OCI-LY1 (cell line): Measurements from ENCODE around the gene MARK1.

Source experiments
- H2AFZ ChIP-seq: fragments of 200-600 bp; sonication (generic), shearing (Covaris generic); 2 replicates; pipeline ENCODE4 v1.6.0; 2014; ENCODE audit warnings: antibody characterized with exemption, mild to moderate bottlenecking, low read length
- H3F3A ChIP-seq: fragments of 200-600 bp; sonication (generic), shearing (Covaris generic); 2 replicates; pipeline ENCODE4 v1.6.0; 2014; ENCODE audit warnings: mild to moderate bottlenecking, antibody characterized with exemption, low read length, moderate library complexity; ENCODE audit not compliant: insufficient read depth
- H3K27ac ChIP-seq: fragments of 200-600 bp; sonication (generic); 2 replicates; pipeline ENCODE4 v1.5.1; 2014; ENCODE audit warnings: low read length, mixed run types, mild to moderate bottlenecking, low read depth; ENCODE audit not compliant: poor library complexity, severe bottlenecking
- H3K27me3 ChIP-seq: fragments of 200-600 bp; sonication (generic); 2 replicates; pipeline ENCODE4 v1.6.0; 2014; ENCODE audit warnings: antibody characterized with exemption, mild to moderate bottlenecking, low read length, moderate library complexity; ENCODE audit not compliant: insufficient read depth
- H3K36me3 ChIP-seq: fragments of 200-600 bp; sonication (generic); 2 replicates; pipeline ENCODE4 v1.6.1; 2014; ENCODE audit warnings: mild to moderate bottlenecking, antibody characterized with exemption, low read length, moderate library complexity, mixed read lengths; ENCODE audit not compliant: insufficient read depth
- H3K4me1 ChIP-seq: fragments of 200-600 bp; sonication (generic); 2 replicates; pipeline ENCODE4 v1.5.1; 2014; ENCODE audit warnings: mild to moderate bottlenecking, low read length, moderate library complexity; ENCODE audit not compliant: insufficient read depth, severe bottlenecking
- H3K4me2 ChIP-seq: fragments of 200-600 bp; sonication (generic), shearing (Covaris generic); 2 replicates; pipeline ENCODE4 v1.6.1; 2014; ENCODE audit warnings: low read length
- H3K4me3 ChIP-seq: fragments of 200-600 bp; sonication (generic); 2 replicates; pipeline ENCODE4 v1.5.1; 2014; ENCODE audit warnings: low read length, low read depth, mild to moderate bottlenecking, mixed read lengths; ENCODE audit not compliant: poor library complexity, severe bottlenecking
- H3K79me2 ChIP-seq: fragments of 200-600 bp; shearing (Covaris generic); 2 replicates; pipeline ENCODE4 v1.6.1; 2016; ENCODE audit warnings: mixed run types, low read length, mixed read lengths; ENCODE audit not compliant: insufficient read depth
- H3K9ac ChIP-seq: fragments of 200-600 bp; sonication (generic), shearing (Covaris generic); 2 replicates; pipeline ENCODE4 v1.6.1; 2014; ENCODE audit warnings: mild to moderate bottlenecking, low read length, mixed read lengths
- H3K9me2 ChIP-seq: fragments of 200-600 bp; sonication (generic), shearing (Covaris generic); 2 replicates; pipeline ENCODE4 v1.6.1; 2014; ENCODE audit warnings: low read depth, mild to moderate bottlenecking, low read length, mixed read lengths
- H3K9me3 ChIP-seq: fragments of 200-600 bp; shearing (Covaris generic); 2 replicates; pipeline ENCODE4 v1.6.1; 2014; ENCODE audit warnings: low read length, mixed read lengths
- H4K20me1 ChIP-seq: fragments of 200-600 bp; sonication (generic), shearing (Covaris generic); 2 replicates; pipeline ENCODE4 v1.6.0; 2016; ENCODE audit warnings: mild to moderate bottlenecking, low read length; ENCODE audit not compliant: insufficient read depth
- CTCF ChIP-seq: fragments of 200-600 bp; sonication (generic), shearing (Covaris generic); IDR thresholded peaks from 2 replicates; pipeline ENCODE4 v1.5.1; 2017; ENCODE audit warnings: mild to moderate bottlenecking, antibody characterized with exemption, low read length, moderate library complexity, mixed read lengths
- EZH2 ChIP-seq: fragments of 200-600 bp; sonication (generic), shearing (Covaris generic); IDR thresholded peaks from 2 replicates; pipeline ENCODE4 v1.8.0; 2017; ENCODE audit warnings: borderline replicate concordance, mixed run types, mild to moderate bottlenecking, antibody characterized with exemption, low read length, moderate library complexity, mixed read lengths

MARK1 gene

GRCh38 chr1:220637759-220638158 lies 109.8 kb downstream of the MARK1 start:
- no peak overlapping the region for H3K9ac ChIP-seq
- H3K4me1 ChIP-seq = no peaks in the 10 kb centered on the region
- H2AFZ ChIP-seq = no peak overlapping the region
- no peaks in the 10 kb centered on the region for H3K79me2 ChIP-seq
- H3K4me2 ChIP-seq = no peak overlapping the region
- H4K20me1 ChIP-seq = no peaks in the 10 kb centered on the region
- no peak overlapping the region for H3K27ac ChIP-seq
- no peaks in the 10 kb centered on the region for H3F3A ChIP-seq
- no peaks in the 10 kb centered on the region for H3K27me3 ChIP-seq
- TF ChIP-seq CTCF = no peak
- no peak for TF ChIP-seq EZH2
- H3K4me3 ChIP-seq = no peak overlapping the region
- H3K36me3 ChIP-seq = no peaks in the 10 kb centered on the region
- no peaks in the 10 kb centered on the region for H3K9me3 ChIP-seq
- H3K9me2 ChIP-seq = no peaks in the 10 kb centered on the region

GRCh38 chr1:220642285-220642684 lies 114.3 kb downstream of the MARK1 start:
- no peak overlapping the region for H3K4me2 ChIP-seq

GRCh38 chr1:220652995-220653394 lies 125.1 kb downstream of the MARK1 start:
- H3K36me3 ChIP-seq = no peaks in the 10 kb centered on the region
- H3F3A ChIP-seq = no peaks in the 10 kb centered on the region
- no peaks in the 10 kb centered on the region for H3K9me3 ChIP-seq
- H3K27ac ChIP-seq = no peak overlapping the region
- H3K9me2 ChIP-seq = no peaks in the 10 kb centered on the region
- H3K9ac ChIP-seq = no peak overlapping the region
- no peak overlapping the region for H3K4me2 ChIP-seq
- H4K20me1 ChIP-seq = no peaks in the 10 kb centered on the region
- H2AFZ ChIP-seq = no peak overlapping the region
- no peak overlapping the region for H3K4me3 ChIP-seq
- no peaks in the 10 kb centered on the region for H3K27me3 ChIP-seq
- H3K4me1 ChIP-seq = no peaks in the 10 kb centered on the region
- no peaks in the 10 kb centered on the region for H3K79me2 ChIP-seq
- no peak for TF ChIP-seq CTCF
- no peak for TF ChIP-seq EZH2

More at GRCh38 chr1:220642285-220642684, 114.3 kb downstream of the MARK1 start:
- TF ChIP-seq EZH2 (no peak), CTCF (no peak)
- Histone ChIP-seq H3K9ac (no peak overlapping the region), H3K9me2 (no peaks in the 10 kb centered on the region), H3K27me3 (no peaks in the 10 kb centered on the region), H3K27ac (no peak overlapping the region), H3K9me3 (no peaks in the 10 kb centered on the region), H3F3A (no peaks in the 10 kb centered on the region), H3K4me3 (no peak overlapping the region), H4K20me1 (no peaks in the 10 kb centered on the region), H3K36me3 (no peaks in the 10 kb centered on the region), H3K4me1 (no peaks in the 10 kb centered on the region), H3K79me2 (no peaks in the 10 kb centered on the region), H2AFZ (no peak overlapping the region)
